Rectal smooth muscle tissue (tissue), 1 donor: Measurements from ENCODE around the gene KRTAP26-1.

ENCODE experiments used
- H3K27ac ChIP-seq: one replicate; pipeline ENCODE4 v1.7.0; 2013; ENCODE audit warnings: low read depth, low read length, inconsistent platforms
- H3K27me3 ChIP-seq: one replicate; pipeline ENCODE4 v1.7.0; 2013; ENCODE audit warnings: low read length; ENCODE audit not compliant: control insufficient read depth, insufficient read depth
- H3K36me3 ChIP-seq: one replicate; pipeline ENCODE4 v1.7.0; 2013; ENCODE audit warnings: low read length; ENCODE audit not compliant: control insufficient read depth, insufficient read depth
- H3K4me1 ChIP-seq: one replicate; pipeline ENCODE4 v1.7.0; 2013; ENCODE audit warnings: low read length; ENCODE audit not compliant: control insufficient read depth, insufficient read depth
- H3K4me3 ChIP-seq: one replicate; pipeline ENCODE4 v1.7.0; 2013; ENCODE audit warnings: low read length
- H3K9ac ChIP-seq: one replicate; pipeline ENCODE4 v1.7.0; 2013; ENCODE audit warnings: low read length

Gene KRTAP26-1

DNA sequence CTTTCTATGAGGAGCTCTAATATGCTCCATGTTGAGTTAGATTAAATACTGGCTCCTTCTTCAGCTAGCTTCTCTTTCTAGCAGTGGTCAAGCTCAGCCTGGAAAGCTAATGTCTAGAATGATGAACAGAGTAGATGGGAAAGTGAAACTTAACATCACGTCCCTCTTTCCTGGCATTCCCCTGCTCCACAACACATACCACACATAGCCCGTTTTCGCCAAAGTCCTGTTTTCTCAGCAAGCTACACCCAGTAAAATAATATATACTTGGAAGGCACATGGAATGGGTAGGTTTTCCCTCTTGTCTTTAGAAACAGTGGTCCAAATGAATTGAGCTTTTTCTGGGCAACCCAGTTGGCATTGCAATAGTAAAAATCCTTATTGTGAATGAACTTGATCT lies 13.6 kb upstream of the KRTAP26-1 start:
- Histone ChIP-seq H3K27me3 (no peaks in the 10 kb centered on the region), H3K36me3 (no peaks in the 10 kb centered on the region), H3K4me3 (no peak overlapping the region), H3K9ac (no peak overlapping the region), H3K4me1 (no peaks in the 10 kb centered on the region), H3K27ac (no peak overlapping the region)

GRCh38 chr21:30332681-30333080 lies 12.6 kb upstream of the KRTAP26-1 start:
- H3K4me3 ChIP-seq = no peak overlapping the region
- no peak overlapping the region for H3K27ac ChIP-seq
- no peaks in the 10 kb centered on the region for H3K27me3 ChIP-seq
- no peaks in the 10 kb centered on the region for H3K36me3 ChIP-seq
- no peaks in the 10 kb centered on the region for H3K4me1 ChIP-seq
- no peak overlapping the region for H3K9ac ChIP-seq

GRCh38 chr21:30329203-30329875 lies 9.2 kb upstream of the KRTAP26-1 start:
- no peak overlapping the region for H3K4me3 ChIP-seq

GRCh38 chr21:30326390-30326789 lies 6.3 kb upstream of the KRTAP26-1 start:
- H3K27ac ChIP-seq = no peak overlapping the region
- H3K4me1 ChIP-seq = no peaks in the 10 kb centered on the region
- H3K36me3 ChIP-seq = no peaks in the 10 kb centered on the region
- H3K27me3 ChIP-seq = no peaks in the 10 kb centered on the region
- H3K4me3 ChIP-seq = no peak overlapping the region
- no peak overlapping the region for H3K9ac ChIP-seq

More at GRCh38 chr21:30329203-30329875, 9.2 kb upstream of the KRTAP26-1 start:
- Histone ChIP-seq H3K9ac (no peak overlapping the region), H3K27ac (no peak overlapping the region), H3K36me3 (no peaks in the 10 kb centered on the region), H3K27me3 (no peaks in the 10 kb centered on the region), H3K4me1 (no peaks in the 10 kb centered on the region)

DNA sequence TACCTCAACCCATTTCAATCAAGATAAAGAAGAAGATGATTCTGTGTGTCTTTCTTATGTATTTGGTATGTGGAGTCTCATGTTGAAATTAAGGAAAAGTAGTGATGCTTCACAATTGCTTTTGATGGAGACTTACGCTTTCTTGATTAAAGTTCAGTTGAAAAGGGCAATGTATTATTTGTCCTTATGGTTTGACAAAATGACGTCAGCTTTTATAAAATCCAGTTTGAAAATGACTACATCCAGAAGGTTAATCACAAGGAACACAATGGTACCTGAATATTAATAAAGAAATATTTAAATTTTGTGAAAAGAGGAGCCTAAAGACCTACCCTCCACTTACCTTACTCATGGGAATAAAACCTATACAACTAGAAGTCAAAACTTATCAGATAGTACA lies 4.4 kb downstream of the KRTAP26-1 start:
- H3K9ac ChIP-seq = no peak overlapping the region
- no peaks in the 10 kb centered on the region for H3K27me3 ChIP-seq
- no peak overlapping the region for H3K27ac ChIP-seq
- H3K4me3 ChIP-seq = no peak overlapping the region
- H3K36me3 ChIP-seq = no peaks in the 10 kb centered on the region
- H3K4me1 ChIP-seq = no peaks in the 10 kb centered on the region

GRCh38 chr21:30306884-30307283 lies 13.2 kb downstream of the KRTAP26-1 start:
- Histone ChIP-seq H3K4me3 (no peak overlapping the region), H3K4me1 (no peaks in the 10 kb centered on the region), H3K9ac (no peak overlapping the region), H3K36me3 (no peaks in the 10 kb centered on the region), H3K27me3 (no peaks in the 10 kb centered on the region), H3K27ac (no peak overlapping the region)

DNA sequence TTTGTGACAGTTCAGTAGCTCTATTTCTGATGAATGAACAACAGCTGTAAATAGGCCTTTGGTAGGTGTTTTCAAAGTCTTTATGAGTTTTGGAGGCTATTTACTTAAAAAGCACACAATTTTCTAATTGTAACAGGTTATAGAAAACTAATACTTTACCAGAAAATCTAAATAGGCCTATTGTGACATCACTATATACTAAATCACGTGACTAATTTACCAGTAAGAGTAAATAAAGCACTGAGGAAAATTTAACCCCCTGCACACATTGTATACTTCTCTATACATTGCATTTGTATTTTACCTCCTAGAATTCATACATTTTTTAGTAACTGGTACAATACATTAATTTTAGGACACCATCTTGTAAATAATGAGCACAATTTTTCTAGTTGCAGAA lies 15.0 kb downstream of the KRTAP26-1 start:
- Histone ChIP-seq H3K4me1 (no peaks in the 10 kb centered on the region), H3K27ac (no peak overlapping the region)

GRCh38 chr21:30289215-30289614 lies 30.9 kb downstream of the KRTAP26-1 start, which contains the start of gene KRTAP25-1:
TSS of gene KRTAP25-1 (minus strand) at chr21:30289514. CDS start at chr21:30289490, 24 bp downstream.
- no peaks in the 10 kb centered on the region for H3K36me3 ChIP-seq
- no peak within 1 kb of the TSS for H3K9ac ChIP-seq
- no peak within 1 kb of the TSS for H3K4me3 ChIP-seq
- no peaks in the 10 kb centered on the region for H3K4me1 ChIP-seq
- H3K27ac ChIP-seq = no peak within 1 kb of the TSS
- H3K27me3 ChIP-seq = no peaks in the 10 kb centered on the region

More for the DNA sequence above, 15.0 kb downstream of the KRTAP26-1 start:
- Histone ChIP-seq H3K36me3 (no peaks in the 10 kb centered on the region), H3K27me3 (no peaks in the 10 kb centered on the region), H3K4me3 (no peak overlapping the region), H3K9ac (no peak overlapping the region)

GRCh38 chr21:30282850-30283249 lies 37.3 kb downstream of the KRTAP26-1 start, which contains the start of gene KRTAP24-1:
TSS of gene KRTAP24-1 (minus strand) at chr21:30282950. CDS start at chr21:30282932, 18 bp downstream.
- no peaks in the 10 kb centered on the region for H3K4me1 ChIP-seq
- no peaks in the 10 kb centered on the region for H3K36me3 ChIP-seq
- no peak within 1 kb of the TSS for H3K4me3 ChIP-seq
- no peak within 1 kb of the TSS for H3K27ac ChIP-seq
- H3K27me3 ChIP-seq = no peaks in the 10 kb centered on the region
- no peak within 1 kb of the TSS for H3K9ac ChIP-seq

DNA sequence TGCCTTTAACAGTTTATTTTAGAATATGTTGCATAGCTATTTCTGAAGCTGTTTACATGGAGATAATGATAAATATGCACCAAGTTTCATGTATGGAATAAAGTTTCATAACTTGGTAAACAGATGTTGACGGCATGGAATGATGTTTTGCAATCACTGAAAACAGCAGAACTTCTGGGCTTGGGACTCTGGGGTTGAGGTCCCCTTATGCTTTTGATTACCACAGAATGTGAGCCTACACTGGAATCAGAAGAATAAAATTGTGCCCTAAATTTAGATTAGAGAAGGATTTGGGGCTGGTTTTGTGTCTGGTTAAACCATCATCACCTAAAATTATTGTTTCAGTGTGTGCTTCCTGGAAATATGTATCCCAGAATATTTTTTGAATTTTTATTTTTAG lies 48.5 kb downstream of the KRTAP26-1 start:
- H3K27ac ChIP-seq = no peak overlapping the region
- H3K27me3 ChIP-seq = no peaks in the 10 kb centered on the region
- H3K36me3 ChIP-seq = no peaks in the 10 kb centered on the region
- H3K4me1 ChIP-seq = no peaks in the 10 kb centered on the region
- no peak overlapping the region for H3K4me3 ChIP-seq
- no peak overlapping the region for H3K9ac ChIP-seq

- H3K36me3 ChIP-seq = no peaks in the 10 kb centered on the region
- H3K27me3 ChIP-seq = no peaks in the 10 kb centered on the region
- no peak overlapping the region for H3K27ac ChIP-seq
- no peak overlapping the region for H3K9ac ChIP-seq
- H3K4me1 ChIP-seq = no peaks in the 10 kb centered on the region
- H3K4me3 ChIP-seq = no peak overlapping the region
Measured at GRCh38 chr21:30271156-30271555, 49.0 kb downstream of the KRTAP26-1 start.

- H3K4me3 ChIP-seq = no peak overlapping the region
- H3K27me3 ChIP-seq = no peaks in the 10 kb centered on the region
- no peaks in the 10 kb centered on the region for H3K4me1 ChIP-seq
- H3K9ac ChIP-seq = no peak overlapping the region
- H3K27ac ChIP-seq = no peak overlapping the region
- no peaks in the 10 kb centered on the region for H3K36me3 ChIP-seq
Measured at GRCh38 chr21:30269803-30270530, 50.1 kb downstream of the KRTAP26-1 start.
